ENCODE measurements around the gene RHOH.

DNA sequence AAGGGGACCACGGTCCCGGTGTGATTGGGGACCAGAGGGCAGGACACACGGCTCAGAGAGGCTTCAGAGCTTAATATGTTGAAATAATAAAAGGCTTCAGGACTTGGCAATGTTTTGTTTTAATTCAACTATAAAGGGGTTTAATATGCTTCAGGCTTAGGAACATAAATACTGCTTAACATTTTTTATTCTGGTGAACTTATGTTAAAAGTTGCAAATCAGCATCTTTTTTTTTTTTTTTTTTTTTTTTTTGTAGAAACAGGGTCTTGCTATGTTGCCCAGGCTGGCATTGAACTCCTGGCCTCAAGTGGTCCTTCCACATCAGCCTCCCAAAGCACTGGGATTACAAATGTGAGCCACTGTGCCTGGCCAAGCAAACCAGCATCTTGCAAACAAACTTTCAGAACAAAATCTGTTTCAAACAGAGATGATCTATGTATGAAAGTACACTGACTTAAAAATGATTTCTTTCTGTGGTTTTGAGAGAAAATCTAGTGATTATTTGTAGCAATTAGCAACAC, 37.7 kb downstream of the RHOH start:
- TF ChIP-seq, protein P1, sequence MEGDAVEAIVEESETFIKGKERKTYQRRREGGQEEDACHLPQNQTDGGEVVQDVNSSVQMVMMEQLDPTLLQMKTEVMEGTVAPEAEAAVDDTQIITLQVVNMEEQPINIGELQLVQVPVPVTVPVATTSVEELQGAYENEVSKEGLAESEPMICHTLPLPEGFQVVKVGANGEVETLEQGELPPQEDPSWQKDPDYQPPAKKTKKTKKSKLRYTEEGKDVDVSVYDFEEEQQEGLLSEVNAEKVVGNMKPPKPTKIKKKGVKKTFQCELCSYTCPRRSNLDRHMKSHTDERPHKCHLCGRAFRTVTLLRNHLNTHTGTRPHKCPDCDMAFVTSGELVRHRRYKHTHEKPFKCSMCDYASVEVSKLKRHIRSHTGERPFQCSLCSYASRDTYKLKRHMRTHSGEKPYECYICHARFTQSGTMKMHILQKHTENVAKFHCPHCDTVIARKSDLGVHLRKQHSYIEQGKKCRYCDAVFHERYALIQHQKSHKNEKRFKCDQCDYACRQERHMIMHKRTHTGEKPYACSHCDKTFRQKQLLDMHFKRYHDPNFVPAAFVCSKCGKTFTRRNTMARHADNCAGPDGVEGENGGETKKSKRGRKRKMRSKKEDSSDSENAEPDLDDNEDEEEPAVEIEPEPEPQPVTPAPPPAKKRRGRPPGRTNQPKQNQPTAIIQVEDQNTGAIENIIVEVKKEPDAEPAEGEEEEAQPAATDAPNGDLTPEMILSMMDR (IDR thresholded peaks at IDR 0.05; ENCODE audit: low read depth, low read length, poor library complexity, severe bottlenecking): no peak
- TF ChIP-seq EZH2phosphoT487 (IDR thresholded peaks at IDR 0.05; ENCODE audit: borderline replicate concordance, low read length): no peak

Measured in DOHH2 (cell line).